Measurements from ENCODE around the gene MOGAT1. TPM values are rescaled to one million over a fixed set of nuclear protein-coding genes. Genes with fewer than 3 reads are reported as not detected.

The MOGAT1 gene
- total and polyA plus RNA-seq, 2 of the 13 experiments (the other 11 are each of a cell fraction or from before 2014, with no cell fraction given), result 0.98 to 4.3 TPM

GRCh38 chr2:222733470-222733845 lies 62.0 kb downstream of the MOGAT1 start (continued):
- TF ChIP-seq ARID4A (CRISPR knock-in tag; IDR thresholded peaks at IDR 0.05; ENCODE audit: borderline replicate concordance), result peak; percentile 5; the same call in 1 of the 2 replicates
- TF ChIP-seq ZNF678 (CRISPR knock-in tag; IDR thresholded peaks at IDR 0.05), result no peak
- no peak for TF ChIP-seq TEAD2 (CRISPR knock-in tag; IDR thresholded peaks at IDR 0.05)
- TF ChIP-seq HOXA5 (CRISPR knock-in tag; IDR thresholded peaks at IDR 0.05), result no peak
- TF ChIP-seq U2AF1 (optimal IDR thresholded peaks at IDR 0.05; ENCODE audit: low read depth, low read length), result no peak
- no peak for TF ChIP-seq ATF1 (CRISPR knock-in tag; IDR thresholded peaks at IDR 0.05)
- no peak for TF ChIP-seq ZZZ3 (CRISPR knock-in tag; IDR thresholded peaks at IDR 0.05; ENCODE audit: borderline replicate concordance)
- TF ChIP-seq ZKSCAN8 (CRISPR knock-in tag; IDR thresholded peaks at IDR 0.05; ENCODE audit: borderline replicate concordance), result no peak
- TF ChIP-seq, protein P1, sequence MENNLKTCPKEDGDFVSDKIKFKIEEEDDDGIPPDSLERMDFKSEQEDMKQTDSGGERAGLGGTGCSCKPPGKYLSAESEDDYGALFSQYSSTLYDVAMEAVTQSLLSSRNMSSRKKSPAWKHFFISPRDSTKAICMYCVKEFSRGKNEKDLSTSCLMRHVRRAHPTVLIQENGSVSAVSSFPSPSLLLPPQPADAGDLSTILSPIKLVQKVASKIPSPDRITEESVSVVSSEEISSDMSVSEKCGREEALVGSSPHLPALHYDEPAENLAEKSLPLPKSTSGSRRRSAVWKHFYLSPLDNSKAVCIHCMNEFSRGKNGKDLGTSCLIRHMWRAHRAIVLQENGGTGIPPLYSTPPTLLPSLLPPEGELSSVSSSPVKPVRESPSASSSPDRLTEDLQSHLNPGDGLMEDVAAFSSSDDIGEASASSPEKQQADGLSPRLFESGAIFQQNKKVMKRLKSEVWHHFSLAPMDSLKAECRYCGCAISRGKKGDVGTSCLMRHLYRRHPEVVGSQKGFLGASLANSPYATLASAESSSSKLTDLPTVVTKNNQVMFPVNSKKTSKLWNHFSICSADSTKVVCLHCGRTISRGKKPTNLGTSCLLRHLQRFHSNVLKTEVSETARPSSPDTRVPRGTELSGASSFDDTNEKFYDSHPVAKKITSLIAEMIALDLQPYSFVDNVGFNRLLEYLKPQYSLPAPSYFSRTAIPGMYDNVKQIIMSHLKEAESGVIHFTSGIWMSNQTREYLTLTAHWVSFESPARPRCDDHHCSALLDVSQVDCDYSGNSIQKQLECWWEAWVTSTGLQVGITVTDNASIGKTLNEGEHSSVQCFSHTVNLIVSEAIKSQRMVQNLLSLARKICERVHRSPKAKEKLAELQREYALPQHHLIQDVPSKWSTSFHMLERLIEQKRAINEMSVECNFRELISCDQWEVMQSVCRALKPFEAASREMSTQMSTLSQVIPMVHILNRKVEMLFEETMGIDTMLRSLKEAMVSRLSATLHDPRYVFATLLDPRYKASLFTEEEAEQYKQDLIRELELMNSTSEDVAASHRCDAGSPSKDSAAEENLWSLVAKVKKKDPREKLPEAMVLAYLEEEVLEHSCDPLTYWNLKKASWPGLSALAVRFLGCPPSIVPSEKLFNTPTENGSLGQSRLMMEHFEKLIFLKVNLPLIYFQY (CRISPR knock-in tag; IDR thresholded peaks at IDR 0.05; ENCODE audit: borderline replicate concordance), result peak; percentile 29; the same call in 1 of the 2 replicates
- 0 out of 2 replicates have a peak, but pooled peaks have one; percentile 14 for TF ChIP-seq CSRNP1 (CRISPR knock-in tag; IDR thresholded peaks at IDR 0.05)
- no peak for TF ChIP-seq NCOA5 (CRISPR knock-in tag; IDR thresholded peaks at IDR 0.05)
- TF ChIP-seq MIXL1 (CRISPR knock-in tag; IDR thresholded peaks at IDR 0.05), result no peak
- no peak for TF ChIP-seq ZNF34 (CRISPR knock-in tag; IDR thresholded peaks at IDR 0.05; ENCODE audit: borderline replicate concordance)
- no peak for TF ChIP-seq ZFP91 (CRISPR knock-in tag; IDR thresholded peaks at IDR 0.05; ENCODE audit: borderline replicate concordance)
- peak; percentile 19; the same call in 1 of the 2 replicates for TF ChIP-seq HNF4G (IDR thresholded peaks at IDR 0.05; ENCODE audit: borderline replicate concordance, low read depth, low read length)
- TF ChIP-seq HNF4G (CRISPR knock-in tag; IDR thresholded peaks at IDR 0.05; ENCODE audit: borderline replicate concordance, low read depth), result no peak
- no peak; the same call in 1 of the 2 replicates for TF ChIP-seq TBX2 (CRISPR knock-in tag; IDR thresholded peaks at IDR 0.05; ENCODE audit: borderline replicate concordance)
- 0 out of 2 replicates have a peak, but pooled peaks have one; percentile 5 for TF ChIP-seq ZNF556 (CRISPR knock-in tag; IDR thresholded peaks at IDR 0.05; ENCODE audit: borderline replicate concordance)
- TF ChIP-seq PITX1 (CRISPR knock-in tag; IDR thresholded peaks at IDR 0.05), result peak; percentile 32; the same call in 1 of the 2 replicates

Data from HepG2 (cell line).